HTR-8/SVneo (cell line): ENCODE measurements around the gene TRIM60.
"Not testable (repeated sequence)": the region's sequence is repeated elsewhere in the genome, so short reads cannot be mapped to it uniquely, and the experiment has no call there.

ENCODE experiments used
- DNase-seq: peaks from one replicate; pipeline ENCODE4 v3.0.0; 2011; ENCODE audit warnings: low spot score, mixed read lengths; ENCODE audit not compliant: insufficient read length
- FAIRE-seq: peaks from 2 replicates; lab custom pipeline; 2011; peaks lifted over from hg19 to GRCh38; lab: Jason Lieb, UNC

TRIM60 gene

DNA sequence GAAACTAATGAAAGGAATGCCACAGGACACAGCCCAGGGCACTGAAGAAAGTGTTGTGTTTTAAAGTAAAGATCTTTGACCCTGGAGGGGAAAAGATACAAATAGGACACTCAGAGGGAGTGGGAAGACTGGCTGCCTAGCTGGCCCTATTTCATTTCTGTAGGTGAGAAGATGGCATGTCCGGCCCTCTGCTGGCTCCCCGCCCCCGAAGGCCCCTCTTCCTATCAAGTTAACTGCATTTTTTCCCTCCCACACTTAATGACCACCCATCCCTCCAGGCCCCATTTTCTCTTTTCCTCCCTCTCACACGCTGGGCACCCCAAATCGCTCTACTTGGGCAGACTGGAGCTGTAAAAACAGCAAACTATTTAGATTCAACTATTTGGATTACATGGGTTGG lies 16.4 kb downstream of the TRIM60 start:
- DNase-seq: no peak
- no peak for FAIRE-seq

DNA sequence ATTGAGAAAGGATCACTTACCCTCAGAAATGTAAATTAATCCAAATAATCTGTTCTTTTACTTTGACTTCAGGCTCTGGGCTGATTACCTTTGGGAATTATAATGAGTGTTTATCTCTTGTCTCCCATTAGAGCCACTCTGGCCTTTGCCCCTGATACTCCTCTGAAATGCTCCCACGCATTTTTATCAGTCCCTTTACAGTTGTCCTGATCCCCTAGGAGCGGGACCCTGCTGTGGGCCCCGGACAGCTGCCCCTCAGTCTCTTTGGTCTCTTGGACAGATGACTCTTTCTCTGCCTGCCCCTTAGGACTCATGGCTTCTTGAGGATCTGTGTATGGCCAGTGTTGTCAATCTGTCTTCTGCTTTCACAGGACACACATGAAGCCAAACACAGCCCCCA lies 20.8 kb downstream of the TRIM60 start:
- no peak for DNase-seq

DNA sequence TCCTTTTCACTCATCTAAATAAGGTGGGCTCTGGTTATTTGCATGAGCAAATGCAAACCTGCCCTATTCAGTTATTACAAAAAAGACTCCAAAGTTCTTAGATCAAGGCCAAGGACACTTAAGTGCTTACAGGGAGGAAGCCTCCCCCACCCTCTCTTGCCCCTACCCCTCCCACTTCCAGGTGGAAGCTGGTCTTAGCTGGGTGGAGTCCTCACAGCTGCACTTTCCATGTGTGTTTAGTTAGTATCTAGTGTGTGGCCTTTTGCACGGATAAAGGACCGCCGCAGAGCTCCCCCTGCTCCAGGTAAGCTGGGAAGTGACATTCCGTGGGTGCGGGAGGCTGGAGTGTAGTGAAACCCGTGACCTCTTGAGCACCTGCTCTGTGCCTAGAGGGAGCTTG lies 21.8 kb downstream of the TRIM60 start, which contains the start of gene TRIM75:
Gene TRIM75 (plus strand): TSS at position 222 of the 400 bp plus-strand sequence. CDS start 5,282 bp downstream, outside the sequence.
- no peak for FAIRE-seq
- DNase-seq: no peak

More for the DNA sequence above, 20.8 kb downstream of the TRIM60 start:
- FAIRE-seq: no peak

DNA sequence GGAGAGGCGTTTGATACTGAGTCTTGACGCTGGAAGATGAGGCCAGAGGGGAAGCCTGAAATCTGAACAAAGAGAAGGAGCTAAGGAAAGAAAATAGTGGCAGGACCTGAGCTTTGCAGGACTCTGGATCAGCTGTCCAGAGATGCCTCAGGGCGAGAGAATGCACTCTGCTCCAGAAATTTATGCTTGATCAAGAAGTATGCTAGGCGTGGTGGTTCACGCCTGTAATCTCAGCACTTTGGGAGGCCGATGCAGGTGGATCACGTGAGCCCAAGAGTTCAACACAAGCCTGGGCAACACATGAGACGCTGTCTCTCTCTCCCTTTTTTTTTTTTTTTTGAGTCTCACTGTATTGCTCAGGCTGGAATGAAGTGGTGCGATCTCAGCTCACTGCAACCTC lies 23.8 kb downstream of the TRIM60 start:
- DNase-seq: no peak

DNA sequence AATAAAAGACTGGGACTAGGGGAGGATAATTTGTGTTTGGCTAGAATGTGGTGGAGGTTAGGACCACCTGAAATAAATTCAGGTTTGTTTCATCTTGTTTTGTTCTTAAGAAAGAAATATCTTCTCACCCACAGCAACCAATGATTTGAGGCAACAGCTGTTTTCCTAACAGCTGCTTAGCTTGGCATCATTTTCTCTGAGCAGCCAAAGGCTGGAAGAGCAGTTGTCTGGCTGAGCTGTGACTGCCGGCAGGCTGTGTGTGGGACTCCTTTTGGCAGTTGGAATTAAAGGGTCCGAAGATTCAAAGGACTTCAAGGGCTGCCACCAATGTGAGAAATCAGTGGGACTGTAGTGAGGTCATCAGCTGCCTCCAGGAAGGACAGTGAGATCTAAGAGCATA lies 26.9 kb downstream of the TRIM60 start:
- FAIRE-seq (no peak), DNase-seq (no peak)

More for the DNA sequence above, 23.8 kb downstream of the TRIM60 start:
- FAIRE-seq: no peak

DNA sequence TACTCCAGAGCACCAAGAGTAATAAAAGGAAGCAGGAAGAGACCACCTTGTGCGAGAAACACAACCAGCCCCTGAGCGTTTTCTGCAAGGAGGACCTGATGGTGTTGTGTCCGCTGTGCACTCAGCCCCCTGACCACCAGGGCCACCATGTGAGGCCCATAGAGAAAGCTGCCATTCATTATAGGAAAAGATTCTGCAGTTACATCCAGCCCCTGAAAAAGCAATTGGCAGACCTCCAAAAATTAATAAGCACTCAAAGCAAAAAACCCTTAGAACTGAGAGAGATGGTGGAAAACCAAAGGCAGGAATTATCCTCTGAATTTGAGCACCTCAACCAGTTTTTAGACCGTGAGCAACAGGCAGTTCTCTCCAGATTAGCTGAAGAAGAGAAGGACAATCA lies 27.6 kb downstream of the TRIM60 start:
- FAIRE-seq: no peak
- DNase-seq: no peak

DNA sequence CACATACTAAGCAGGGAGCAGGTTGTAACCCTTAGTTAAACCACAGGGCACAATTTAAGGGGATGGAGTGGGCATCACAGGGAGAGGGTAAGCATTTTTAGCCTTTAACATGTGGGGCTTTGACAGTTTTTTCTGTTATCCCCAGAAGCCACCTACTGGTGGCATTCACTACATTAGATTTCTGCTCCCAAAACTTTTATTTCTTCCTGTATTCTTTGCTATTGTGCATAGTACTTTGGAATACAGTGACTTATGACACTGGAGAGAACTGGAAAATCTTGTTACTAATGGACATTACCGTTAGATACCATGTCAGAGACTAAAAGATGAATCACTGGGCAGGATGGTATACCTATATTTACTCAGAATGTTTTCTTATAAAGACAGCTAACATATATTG lies 29.1 kb downstream of the TRIM60 start:
- FAIRE-seq (no peak), DNase-seq (no peak)

DNA sequence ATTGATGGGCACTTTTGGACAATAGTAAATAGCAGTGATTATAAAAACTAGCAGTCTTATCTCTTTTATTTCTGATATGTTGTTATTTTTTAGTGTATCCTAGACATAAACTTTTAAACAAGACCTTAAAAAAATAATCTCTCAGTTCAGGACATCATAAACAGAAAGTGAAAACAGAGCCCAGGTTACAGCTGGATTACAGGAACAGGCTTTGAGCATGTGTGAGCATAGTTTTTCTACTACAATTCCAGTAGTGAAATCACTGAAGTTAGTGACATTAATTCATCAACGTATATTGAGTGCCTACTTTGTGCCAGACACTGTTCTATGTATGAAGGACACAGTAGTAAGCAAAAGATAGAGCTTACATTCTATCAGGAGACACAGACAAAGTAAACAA lies 38.8 kb downstream of the TRIM60 start:
- DNase-seq: no peak

DNA sequence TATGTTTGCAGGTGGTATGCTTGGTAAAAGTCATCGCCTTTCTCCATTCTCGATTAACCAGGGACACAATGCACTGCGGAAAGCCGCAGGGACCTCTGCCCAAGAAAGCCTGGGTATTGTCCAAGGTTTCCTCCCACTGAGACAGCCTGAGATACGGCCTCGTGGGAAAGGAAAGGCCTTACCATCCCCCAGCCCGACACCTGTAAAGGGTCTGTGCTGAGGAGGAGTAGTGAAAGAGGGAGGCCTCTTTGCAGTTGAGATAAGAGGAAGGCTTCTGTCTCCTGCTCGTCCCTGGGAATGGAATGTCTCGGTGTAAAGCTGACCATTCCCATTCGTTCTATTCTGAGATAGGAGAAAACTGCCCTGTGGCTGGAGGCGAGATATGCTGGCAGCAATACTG lies 41.5 kb downstream of the TRIM60 start:
- not testable (repeated sequence) for FAIRE-seq, DNase-seq

More for the DNA sequence above, 38.8 kb downstream of the TRIM60 start:
- FAIRE-seq: no peak

DNA sequence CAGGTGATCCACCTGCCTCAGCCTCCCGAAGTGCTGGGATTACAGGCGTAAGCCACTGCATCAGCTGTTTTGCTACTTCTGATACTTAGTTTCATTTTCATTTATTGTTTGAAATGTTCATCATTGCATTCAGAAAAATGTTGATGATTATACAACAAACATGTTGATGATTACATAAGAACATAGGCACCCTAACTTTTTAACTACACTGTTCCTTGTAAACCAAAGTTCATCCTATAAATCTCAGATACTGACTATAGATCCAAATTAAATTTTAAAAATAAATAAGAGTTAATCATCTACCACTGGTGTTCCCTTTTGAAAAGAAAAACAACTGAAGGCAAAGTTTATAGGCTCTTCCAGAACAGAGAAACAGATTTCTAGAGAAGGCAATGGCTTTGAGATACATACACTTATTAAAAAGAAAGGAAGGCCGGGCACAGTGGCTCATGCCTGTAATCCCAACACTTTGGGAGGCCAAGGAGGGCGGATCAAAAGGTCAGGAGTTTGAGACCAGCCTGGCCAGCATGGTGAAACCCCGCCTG lies 45.3 kb downstream of the TRIM60 start:
- no peak for DNase-seq
- FAIRE-seq: no peak

DNA sequence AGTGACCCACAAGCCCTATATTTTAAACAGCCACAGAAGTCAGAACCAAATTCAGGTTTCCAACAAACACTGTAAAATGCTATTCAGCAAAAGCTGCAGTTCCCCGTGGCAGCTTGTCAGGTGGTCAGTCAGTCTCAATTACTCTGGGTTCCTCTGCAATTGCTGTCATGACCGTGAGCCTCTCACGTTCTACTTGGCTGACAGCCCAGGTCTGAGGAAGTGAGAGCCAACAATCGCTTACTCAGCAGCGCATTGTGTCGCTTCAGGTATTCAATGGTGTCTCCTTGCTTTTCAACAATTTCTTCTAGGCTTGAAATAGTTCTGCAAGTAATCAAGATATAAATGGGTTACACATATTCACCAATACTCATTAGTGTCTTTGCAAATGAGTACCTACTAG lies 47.7 kb downstream of the TRIM60 start:
- FAIRE-seq (no peak), DNase-seq (no peak)

DNA sequence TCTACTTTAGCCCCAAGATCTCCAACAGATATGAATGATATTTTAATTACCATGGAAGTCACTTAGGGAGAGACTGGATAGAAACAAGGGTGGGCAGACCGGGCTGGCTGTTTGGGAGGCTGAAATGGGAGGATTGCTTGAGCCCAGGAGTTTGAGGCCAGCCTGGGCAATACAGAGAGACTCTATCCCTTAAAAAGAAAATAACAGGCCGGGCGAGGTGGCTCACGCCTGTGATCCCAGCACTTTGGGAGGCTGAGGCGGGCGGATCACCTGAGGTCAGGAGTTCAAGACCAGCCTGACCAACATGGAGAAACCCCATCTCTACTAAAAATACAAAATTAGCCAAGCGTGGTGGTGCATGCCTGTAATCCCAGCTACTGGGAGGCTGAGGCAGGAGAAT lies 53.0 kb downstream of the TRIM60 start:
- not testable (repeated sequence) for FAIRE-seq, DNase-seq

DNA sequence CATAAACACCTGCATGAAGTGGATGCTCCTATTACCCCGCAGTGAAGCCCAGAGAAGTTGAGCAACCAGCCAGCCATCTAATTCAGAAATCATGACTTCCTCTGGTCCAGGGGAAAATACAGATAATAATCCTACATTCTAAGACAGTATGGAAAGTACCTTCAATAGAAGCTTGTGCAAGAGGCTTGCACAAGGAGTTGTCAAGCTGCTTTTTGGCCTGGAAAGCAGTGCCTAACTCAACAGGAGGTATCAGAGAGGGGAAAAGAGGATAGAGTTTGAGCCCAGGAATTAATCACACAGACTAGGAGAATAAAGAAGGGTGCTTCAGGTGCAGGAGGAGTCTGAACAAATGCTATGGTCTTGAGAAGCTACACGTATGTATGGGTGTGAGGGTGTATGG lies 54.1 kb downstream of the TRIM60 start:
- FAIRE-seq (no peak), DNase-seq (no peak)

DNA sequence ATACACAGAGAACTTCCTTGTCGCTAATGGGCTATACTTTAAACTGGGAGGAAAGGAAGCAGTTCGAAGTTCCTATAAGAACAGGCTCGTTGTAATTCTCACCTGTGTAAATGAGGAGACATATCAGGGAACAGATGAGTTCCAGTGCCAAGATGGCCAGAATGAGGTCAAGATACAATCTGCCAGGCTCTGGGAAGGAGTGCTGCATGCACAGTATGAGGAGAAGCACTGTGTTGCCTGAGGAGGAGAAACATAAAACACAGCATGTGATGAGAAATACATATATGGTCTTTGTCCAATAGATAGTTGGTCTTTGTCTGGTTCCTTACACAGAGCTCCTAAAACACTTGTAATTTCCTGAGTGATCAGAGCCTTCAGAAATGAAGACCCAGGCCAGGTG lies 56.6 kb downstream of the TRIM60 start:
- DNase-seq (no peak), FAIRE-seq (no peak)
